RWPE1 (cell line): ENCODE measurements around the gene CERS6.

Experiments used
- CTCF ChIA-PET: fragments of 350-600 bp; sonication (Branson Sonifier 250); formaldehyde crosslinking; extraction: SDS; loops from one replicate; lab custom pipeline; 2021; lab: Yijun Ruan, JAX
- POLR2A ChIA-PET: fragments of 400-600 bp; formaldehyde crosslinking; extraction: SDS; loops from one replicate; lab custom pipeline; 2020; ENCODE audit warnings: antibody characterized with exemption; ENCODE audit not compliant: low non-redundant PET; lab: Yijun Ruan, JAX
- DNase-seq: peaks from one replicate; pipeline ENCODE4 v3.0.0; 2012; ENCODE audit warnings: low spot score
- H3K27ac ChIP-seq: fragments of 450-650 bp; 2 replicates; pipeline ENCODE4 v1.5.1; 2017
- TF ChIP-seq, protein P1 (sequence below): fragments of 450-650 bp; conservative IDR thresholded peaks from 2 replicates; pipeline ENCODE4 v1.5.1; 2017; ENCODE audit warnings: low read depth, mild to moderate bottlenecking

CERS6 gene

DNA sequence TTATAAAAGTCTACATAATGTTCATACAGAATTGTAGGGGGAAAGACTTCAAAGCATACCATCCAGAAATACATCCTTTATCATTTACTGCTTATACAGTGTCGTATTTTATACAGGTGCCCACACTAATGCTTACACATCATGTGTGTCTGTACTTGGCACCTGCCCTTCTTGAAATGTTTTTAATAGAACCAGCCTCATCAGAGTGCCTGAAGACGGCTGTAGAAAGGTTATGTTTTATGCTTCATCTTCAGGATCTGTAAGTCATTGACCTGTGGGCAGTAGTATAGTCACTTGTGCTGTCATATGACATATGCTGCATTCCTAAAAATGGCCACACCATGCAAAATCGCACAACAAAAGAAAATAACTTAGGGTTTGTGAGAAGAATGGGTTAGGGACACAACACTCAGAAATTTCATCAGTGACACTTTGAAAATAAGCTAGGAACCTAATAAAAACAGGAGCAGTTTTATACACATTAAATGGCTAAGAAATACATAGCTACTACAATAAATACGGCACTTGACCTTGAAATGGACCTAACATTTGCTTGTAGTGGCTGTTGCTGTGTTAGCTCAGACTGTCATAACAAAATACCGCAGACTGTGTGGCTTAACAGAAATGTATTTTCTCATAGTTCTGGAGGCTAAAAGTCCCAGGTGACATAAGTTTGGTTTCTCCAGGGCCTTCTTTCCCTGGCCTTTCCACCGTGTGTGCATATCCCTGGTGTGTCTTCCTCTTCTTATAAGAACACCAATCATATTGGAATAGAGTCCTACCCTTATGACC lies 112.6 kb downstream of the CERS6 start:
- TF ChIP-seq, protein P1, sequence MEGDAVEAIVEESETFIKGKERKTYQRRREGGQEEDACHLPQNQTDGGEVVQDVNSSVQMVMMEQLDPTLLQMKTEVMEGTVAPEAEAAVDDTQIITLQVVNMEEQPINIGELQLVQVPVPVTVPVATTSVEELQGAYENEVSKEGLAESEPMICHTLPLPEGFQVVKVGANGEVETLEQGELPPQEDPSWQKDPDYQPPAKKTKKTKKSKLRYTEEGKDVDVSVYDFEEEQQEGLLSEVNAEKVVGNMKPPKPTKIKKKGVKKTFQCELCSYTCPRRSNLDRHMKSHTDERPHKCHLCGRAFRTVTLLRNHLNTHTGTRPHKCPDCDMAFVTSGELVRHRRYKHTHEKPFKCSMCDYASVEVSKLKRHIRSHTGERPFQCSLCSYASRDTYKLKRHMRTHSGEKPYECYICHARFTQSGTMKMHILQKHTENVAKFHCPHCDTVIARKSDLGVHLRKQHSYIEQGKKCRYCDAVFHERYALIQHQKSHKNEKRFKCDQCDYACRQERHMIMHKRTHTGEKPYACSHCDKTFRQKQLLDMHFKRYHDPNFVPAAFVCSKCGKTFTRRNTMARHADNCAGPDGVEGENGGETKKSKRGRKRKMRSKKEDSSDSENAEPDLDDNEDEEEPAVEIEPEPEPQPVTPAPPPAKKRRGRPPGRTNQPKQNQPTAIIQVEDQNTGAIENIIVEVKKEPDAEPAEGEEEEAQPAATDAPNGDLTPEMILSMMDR = no peak
- ChIA-PET CTCF (no interaction called here), POLR2A (no interaction called here)
- no peak for DNase-seq
- H3K27ac ChIP-seq = no peak overlapping the region

DNA sequence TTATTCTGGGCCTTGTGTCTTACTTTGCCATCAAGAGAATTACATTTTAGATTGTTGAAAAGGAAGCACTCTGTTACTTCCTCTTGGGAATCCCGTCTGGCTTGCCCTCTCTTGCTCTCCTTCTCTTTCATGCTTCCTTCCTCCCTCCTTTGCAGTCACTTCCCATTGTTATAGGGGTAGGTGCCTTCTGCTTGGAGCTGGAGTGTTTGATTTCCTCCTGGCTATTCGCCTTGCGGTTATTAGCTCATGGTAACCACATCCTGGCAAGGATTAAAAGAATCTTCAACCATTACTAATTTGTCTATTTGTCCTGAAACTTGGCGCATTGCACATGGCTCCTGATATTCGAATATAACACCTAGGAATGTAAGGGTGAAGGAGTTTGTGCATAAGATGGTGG lies 115.0 kb downstream of the CERS6 start:
- ChIA-PET CTCF (no interaction called here), POLR2A (no interaction called here)
- TF ChIP-seq, protein P1 = no peak
- no peak overlapping the region for H3K27ac ChIP-seq
- peak; percentile 27 for DNase-seq

DNA sequence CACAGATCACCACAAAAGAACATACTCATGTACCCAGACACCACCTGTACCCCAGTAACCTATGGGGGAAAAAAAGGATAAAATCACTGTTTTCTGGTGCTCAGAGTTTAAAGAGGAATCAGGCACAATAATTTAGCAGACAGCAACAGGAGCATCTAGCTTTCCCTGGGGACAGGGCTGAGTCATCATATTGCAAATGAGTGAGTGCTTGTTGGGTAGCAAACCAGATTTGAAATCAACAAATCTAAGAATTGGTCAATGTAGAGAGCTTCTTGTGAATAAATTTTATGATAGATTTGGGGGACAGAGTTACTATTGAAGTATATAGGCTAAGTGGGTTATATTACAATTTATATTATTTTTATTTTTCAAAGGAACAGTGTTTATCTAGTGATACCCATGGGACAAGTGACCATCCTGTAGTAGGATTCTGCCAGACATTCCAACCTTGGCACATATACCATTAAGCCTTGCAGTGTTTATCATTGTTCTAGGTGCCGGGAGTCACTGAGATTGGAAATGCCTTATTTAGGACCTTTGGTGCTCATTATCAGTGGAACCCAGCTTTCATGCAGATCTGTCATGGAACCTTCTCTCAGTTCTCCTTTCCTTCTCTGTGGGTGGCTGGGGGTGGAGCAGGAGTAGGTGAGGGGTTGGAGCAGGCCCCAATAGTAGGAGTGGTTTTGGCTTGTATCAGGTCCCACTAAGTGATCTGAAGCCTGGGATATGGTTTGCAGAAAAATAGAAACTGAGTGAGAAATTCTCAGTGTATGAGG lies 117.2 kb downstream of the CERS6 start:
- TF ChIP-seq, protein P1 = no peak
- peak; percentile 24 for DNase-seq
- ChIA-PET POLR2A (no interaction called here), CTCF (no interaction called here)
- H3K27ac ChIP-seq = no peak overlapping the region

DNA sequence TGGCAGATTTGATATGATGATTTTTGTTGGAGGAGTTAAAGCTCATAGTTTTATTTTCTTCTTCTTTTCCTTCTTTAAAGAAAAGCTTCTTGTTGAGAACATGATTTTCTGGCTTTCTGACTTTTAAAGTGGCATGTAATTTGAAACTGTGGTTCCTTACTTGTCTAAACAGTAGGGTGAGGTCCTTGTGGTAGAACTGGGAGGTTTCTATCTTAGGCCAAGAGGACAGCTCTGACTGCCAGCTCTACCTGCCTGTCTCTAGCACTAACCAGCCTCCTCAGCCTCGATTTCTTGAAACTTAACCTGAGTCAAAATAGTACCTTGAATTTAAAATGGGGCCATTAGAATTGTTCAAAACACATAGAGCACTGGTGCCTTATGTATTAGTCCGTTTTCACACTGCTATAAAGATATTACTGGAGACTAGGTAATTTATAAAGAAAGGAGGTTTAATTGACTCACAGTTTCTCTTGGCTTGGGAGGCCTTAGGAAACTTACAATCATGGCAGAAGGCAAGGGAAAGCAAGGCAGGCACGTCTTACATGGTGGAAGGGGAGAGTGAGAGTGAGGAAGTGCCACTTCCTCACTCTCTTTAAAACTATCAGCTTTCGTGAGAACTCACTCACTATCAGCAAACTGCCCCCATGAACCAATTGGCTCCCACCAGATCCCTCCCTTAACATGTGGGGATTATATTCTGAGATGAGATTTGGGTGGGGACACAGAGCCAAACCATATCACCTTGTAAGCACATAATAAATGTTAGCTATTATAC lies 119.0 kb downstream of the CERS6 start:
- POLR2A ChIA-PET = no interaction called here
- CTCF ChIA-PET = no interaction called here
- no peak for DNase-seq
- H3K27ac ChIP-seq = no peak overlapping the region
- TF ChIP-seq, protein P1 = no peak

DNA sequence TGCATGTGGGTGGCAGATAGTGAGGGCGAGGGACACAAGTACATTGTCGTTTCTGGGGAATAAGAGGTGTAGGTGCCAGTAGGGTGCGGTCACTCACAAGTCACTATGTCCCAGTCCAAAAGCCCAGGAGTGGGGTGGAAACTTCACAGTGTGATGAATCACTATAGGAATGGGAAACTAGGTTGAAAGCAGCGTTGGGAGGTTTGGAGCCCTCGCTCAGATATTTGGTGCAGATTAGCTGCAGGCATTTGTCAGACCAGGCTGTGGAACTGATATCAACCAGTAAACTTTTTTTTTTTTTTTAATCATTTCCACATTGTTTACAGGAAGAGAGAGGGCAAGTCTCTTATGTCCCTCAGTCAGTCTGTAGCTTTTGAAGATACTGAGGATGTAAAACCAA lies 121.8 kb downstream of the CERS6 start:
- POLR2A ChIA-PET = no interaction called here
- no peak overlapping the region for H3K27ac ChIP-seq
- TF ChIP-seq, protein P1 = no peak
- CTCF ChIA-PET = no interaction called here
- DNase-seq = no peak

DNA sequence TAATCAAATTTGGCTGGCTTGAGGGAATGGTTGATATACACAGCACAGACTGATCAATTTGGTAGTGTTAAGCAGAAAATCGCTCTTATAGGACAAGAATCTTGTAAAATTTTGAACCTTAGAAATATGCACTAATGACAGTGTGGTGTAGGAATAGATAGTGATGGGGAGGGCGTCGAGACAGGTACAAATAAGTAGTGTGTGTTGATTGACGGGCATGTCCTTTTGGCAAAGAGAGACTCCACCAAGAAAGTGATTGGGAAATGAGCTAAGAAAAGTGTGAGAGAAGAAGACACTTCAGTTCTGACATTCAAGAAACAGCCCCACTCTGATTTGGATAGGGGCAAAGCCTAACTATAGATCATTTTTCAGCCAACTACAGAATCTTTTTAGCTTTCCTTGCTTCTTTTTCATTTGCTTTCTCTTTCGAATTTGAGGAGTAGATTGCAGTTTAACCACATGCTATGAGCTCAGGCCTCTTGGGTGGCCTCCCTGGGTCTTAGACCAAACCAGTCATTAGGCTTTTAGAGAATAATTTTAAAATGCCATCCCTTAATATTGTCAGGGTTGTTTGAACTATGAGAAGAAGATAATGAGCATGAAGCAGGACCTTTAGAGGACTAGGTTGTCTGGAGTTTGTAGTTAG lies 127.1 kb downstream of the CERS6 start:
- no peak overlapping the region for H3K27ac ChIP-seq
- ChIA-PET POLR2A (no interaction called here), CTCF (no interaction called here)
- TF ChIP-seq, protein P1 = no peak
- no peak for DNase-seq
